ENCODE data around the gene HMCN1.

GRCh38 chr1:186236921-186237320, 502.7 kb downstream of the HMCN1 start:
- TF ChIP-seq CTCF (conservative IDR thresholded peaks at IDR 0.05 in 1 of 2, IDR thresholded peaks at IDR 0.05 in 1 of 2; ENCODE audit: extremely low read depth in 1 of 2, insufficient read depth in 1 of 2, low read depth in 1 of 2, low read length in 2 of 2) (no peak), EZH2 (IDR thresholded peaks at IDR 0.05; ENCODE audit: borderline replicate concordance, low read length) (no peak)

Measured in mammary epithelial cell (primary cell).